PC-3 (cell line): ENCODE results near the gene CTNNA2. TPM values are rescaled to one million over a fixed set of nuclear protein-coding genes. Genes with fewer than 3 reads are reported as not detected.

ENCODE experiments used
- ATAC-seq: fragments of 200-7000 bp; cut with Tn5 transposase; 2 replicates; pipeline ENCODE4 v1.9.1; 2020; ENCODE audit warnings: mild to moderate bottlenecking, moderate library complexity
- BruUV-seq: library from RNA; stranded (reverse); fragments of 400-500 nt; replicated peaks from 2 replicates; lab custom pipeline; 2021; lab: Mats Ljungman, UMichigan
- CTCF ChIA-PET: fragments of 300-600 bp; sonication (Branson Sonifier 250); formaldehyde crosslinking; loops from one replicate; lab custom pipeline; 2022; ENCODE audit warnings: antibody characterized with exemption; lab: Charles Lee
- POLR2A ChIA-PET: fragments of 300-600 bp; sonication (Branson Sonifier 250); formaldehyde crosslinking; loops from one replicate; lab custom pipeline; 2022; ENCODE audit warnings: antibody characterized with exemption; ENCODE audit not compliant: unreplicated experiment; lab: Charles Lee
- DNase-seq: peaks from one replicate; pipeline ENCODE4 v3.0.0-alpha.2; 2015
- H2AFZ ChIP-seq: fragments of 300-600 bp; sonication (generic); 2 replicates; pipeline ENCODE4 v1.6.0; 2016; ENCODE audit warnings: antibody characterized with exemption, low read length
- H3F3A ChIP-seq: fragments of 300-600 bp; sonication (generic); one replicate; pipeline ENCODE4 v1.6.0; 2017; ENCODE audit warnings: antibody characterized with exemption, low read length, control low read depth, mild to moderate bottlenecking; ENCODE audit not compliant: unreplicated experiment
- H3K27ac ChIP-seq: fragments of 300-600 bp; sonication (generic); 2 replicates; pipeline ENCODE4 v1.5.1; 2016; ENCODE audit warnings: mild to moderate bottlenecking, low read length
- H3K27me3 ChIP-seq: fragments of 300-600 bp; sonication (generic); 2 replicates; pipeline ENCODE4 v1.6.1; 2016; ENCODE audit warnings: low read length, mixed read lengths
- H3K36me3 ChIP-seq: fragments of 300-600 bp; sonication (generic); 2 replicates; pipeline ENCODE4 v1.6.1; 2016; ENCODE audit warnings: low read depth, mixed run types, low read length, mixed read lengths
- H3K4me1 ChIP-seq: fragments of 300-600 bp; sonication (generic); 2 replicates; pipeline ENCODE4 v1.5.1; 2016; ENCODE audit warnings: low read length; ENCODE audit not compliant: insufficient read depth
- H3K4me2 ChIP-seq: fragments of 300-600 bp; sonication (generic); 2 replicates; pipeline ENCODE4 v1.6.0; 2016; ENCODE audit warnings: low read length
- H3K4me3 ChIP-seq: fragments of 300-600 bp; sonication (generic); 2 replicates; pipeline ENCODE4 v1.5.1; 2016; ENCODE audit warnings: mild to moderate bottlenecking, low read length, mixed read lengths
- H3K79me2 ChIP-seq: fragments of 300-600 bp; sonication (generic); 2 replicates; pipeline ENCODE4 v1.6.1; 2017; ENCODE audit warnings: low read length, mixed read lengths
- H3K9ac ChIP-seq: fragments of 300-600 bp; sonication (generic); 2 replicates; pipeline ENCODE4 v1.6.0; 2016; ENCODE audit warnings: mild to moderate bottlenecking, low read length
- H3K9me2 ChIP-seq: fragments of 300-600 bp; sonication (generic); replicated peaks from 2 replicates; pipeline ENCODE4 v1.6.1; 2016; ENCODE audit warnings: mixed run types, low read length, mixed read lengths
- H3K9me3 ChIP-seq: fragments of 300-600 bp; sonication (generic); 2 replicates; pipeline ENCODE4 v1.6.1; 2016; ENCODE audit warnings: low read length, mixed read lengths
- H4K20me1 ChIP-seq: fragments of 300-600 bp; sonication (generic); 2 replicates; pipeline ENCODE4 v1.6.1; 2016; ENCODE audit warnings: low read length, mixed read lengths
- EZH2 ChIP-seq: fragments of 300-600 bp; sonication (generic); IDR thresholded peaks from one replicate; pipeline ENCODE4 v1.6.1; 2017; ENCODE audit warnings: antibody characterized with exemption, mild to moderate bottlenecking, low read length; ENCODE audit not compliant: unreplicated experiment
- EZH2phosphoT487 ChIP-seq: fragments of 300-600 bp; sonication (generic); IDR thresholded peaks from 2 replicates; pipeline ENCODE4 v1.6.1; 2018; ENCODE audit warnings: mild to moderate bottlenecking, antibody characterized with exemption, low read length, borderline replicate concordance
- intact Hi-C: fragments of 100-400 bp; cut with micrococcal nuclease; formaldehyde crosslinking; loops from 2 replicates; pipeline ENCODE4 v1.9.0; 2023
- total RNA-seq: library from RNA; depleted of rRNA; stranded (reverse); fragments of >200 nt; gene quantifications from 2 replicates; pipeline ENCODE4 v1.2.3, GENCODE V29; 2014
- TF ChIP-seq, protein P1 (sequence below): fragments of 300-600 bp; sonication (generic); conservative IDR thresholded peaks from 2 replicates; pipeline ENCODE4 v1.5.1; 2017; ENCODE audit warnings: antibody characterized with exemption, low read depth, mild to moderate bottlenecking, low read length

CTNNA2 gene
- total RNA-seq, 1 experiment from 2014 or later: not detected

DNA sequence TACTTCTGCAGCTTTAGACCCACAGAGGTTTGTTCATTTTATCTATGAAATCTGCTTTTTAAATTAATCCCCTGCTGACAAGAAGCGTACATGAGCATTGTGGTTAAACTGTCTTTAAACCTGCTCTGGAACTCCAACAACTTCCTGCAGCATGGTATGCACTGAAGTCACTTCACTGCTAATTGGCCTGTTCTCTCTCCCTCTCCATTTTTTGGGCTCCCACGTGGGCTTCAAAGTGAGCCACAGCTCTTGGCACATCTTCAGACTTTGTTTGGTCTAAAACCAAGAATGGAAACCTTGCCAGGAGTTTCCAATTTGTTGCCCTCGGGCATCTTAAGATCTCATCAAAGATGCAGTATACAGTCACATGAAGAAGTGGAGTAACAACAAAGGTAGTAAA is 480.3 kb downstream of the CTNNA2 start:
- CTCF ChIA-PET: no interaction called here

DNA sequence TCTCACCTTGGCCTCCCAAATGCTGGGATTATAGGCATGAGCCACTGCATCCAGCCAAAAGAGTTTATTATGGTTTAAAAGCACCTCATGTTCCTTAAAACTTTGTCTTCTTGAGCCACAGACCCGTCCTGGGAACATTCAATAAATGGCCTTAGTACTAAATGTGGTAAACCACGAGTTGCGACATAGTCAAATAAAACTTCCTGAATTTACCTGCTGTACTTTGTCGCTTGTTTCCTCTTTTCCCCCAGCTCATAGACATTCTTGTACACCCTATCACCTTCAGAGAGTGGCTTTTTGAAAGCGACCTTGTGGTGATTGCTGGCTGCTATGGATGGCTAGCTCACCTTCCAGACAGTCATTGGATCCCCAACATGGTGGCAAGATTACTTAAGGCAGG is 481.3 kb downstream of the CTNNA2 start:
- no peaks in the 10 kb centered on the region for H3F3A ChIP-seq
- H3K27ac ChIP-seq: no peak overlapping the region
- no peak for ATAC-seq
- no peaks in the 10 kb centered on the region for H3K4me1 ChIP-seq
- H3K4me2 ChIP-seq: no peak overlapping the region
- no peaks in the 10 kb centered on the region for H4K20me1 ChIP-seq
- H3K79me2 ChIP-seq: no peaks in the 10 kb centered on the region
- H3K27me3 ChIP-seq: no peaks in the 10 kb centered on the region
- DNase-seq: peak; percentile 25
- H2AFZ ChIP-seq: no peak overlapping the region
- no peaks in the 10 kb centered on the region for H3K36me3 ChIP-seq
- intact Hi-C loops: no loop called here
- ChIA-PET POLR2A (no interaction called here), CTCF (interaction anchor here (0.7 kb wide), 1 partner anchor 1863 kb away, joined by 4 read pairs; no protein-coding TSS in a partner anchor)
- no peaks in the 10 kb centered on the region for H3K9me2 ChIP-seq
- H3K9ac ChIP-seq: no peak overlapping the region
- H3K9me3 ChIP-seq: no peaks in the 10 kb centered on the region; the same call in 1 of the 2 replicates
- no peak overlapping the region for H3K4me3 ChIP-seq
- TF ChIP-seq, protein P1, sequence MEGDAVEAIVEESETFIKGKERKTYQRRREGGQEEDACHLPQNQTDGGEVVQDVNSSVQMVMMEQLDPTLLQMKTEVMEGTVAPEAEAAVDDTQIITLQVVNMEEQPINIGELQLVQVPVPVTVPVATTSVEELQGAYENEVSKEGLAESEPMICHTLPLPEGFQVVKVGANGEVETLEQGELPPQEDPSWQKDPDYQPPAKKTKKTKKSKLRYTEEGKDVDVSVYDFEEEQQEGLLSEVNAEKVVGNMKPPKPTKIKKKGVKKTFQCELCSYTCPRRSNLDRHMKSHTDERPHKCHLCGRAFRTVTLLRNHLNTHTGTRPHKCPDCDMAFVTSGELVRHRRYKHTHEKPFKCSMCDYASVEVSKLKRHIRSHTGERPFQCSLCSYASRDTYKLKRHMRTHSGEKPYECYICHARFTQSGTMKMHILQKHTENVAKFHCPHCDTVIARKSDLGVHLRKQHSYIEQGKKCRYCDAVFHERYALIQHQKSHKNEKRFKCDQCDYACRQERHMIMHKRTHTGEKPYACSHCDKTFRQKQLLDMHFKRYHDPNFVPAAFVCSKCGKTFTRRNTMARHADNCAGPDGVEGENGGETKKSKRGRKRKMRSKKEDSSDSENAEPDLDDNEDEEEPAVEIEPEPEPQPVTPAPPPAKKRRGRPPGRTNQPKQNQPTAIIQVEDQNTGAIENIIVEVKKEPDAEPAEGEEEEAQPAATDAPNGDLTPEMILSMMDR: no peak
- BruUV-seq: no TSS peak

More for the DNA sequence above, 480.3 kb downstream of the CTNNA2 start:
- TF ChIP-seq EZH2phosphoT487 (no peak), EZH2 (no peak)
- TF ChIP-seq, protein P1: no peak
- Histone ChIP-seq H2AFZ (no peak overlapping the region), H3K9me2 (no peaks in the 10 kb centered on the region), H4K20me1 (no peaks in the 10 kb centered on the region), H3K9me3 (peaks cover under 1% of the 10 kb centered on the region; the same call in 1 of the 2 replicates), H3K27ac (no peak overlapping the region), H3K9ac (no peak overlapping the region), H3F3A (no peaks in the 10 kb centered on the region), H3K4me3 (no peak overlapping the region), H3K27me3 (no peaks in the 10 kb centered on the region), H3K4me2 (no peak overlapping the region), H3K4me1 (no peaks in the 10 kb centered on the region), H3K36me3 (no peaks in the 10 kb centered on the region), H3K79me2 (no peaks in the 10 kb centered on the region)
- POLR2A ChIA-PET: no interaction called here
- DNase-seq: no peak
- no peak for ATAC-seq
- intact Hi-C loops: no loop called here
- no TSS peak for BruUV-seq

DNA sequence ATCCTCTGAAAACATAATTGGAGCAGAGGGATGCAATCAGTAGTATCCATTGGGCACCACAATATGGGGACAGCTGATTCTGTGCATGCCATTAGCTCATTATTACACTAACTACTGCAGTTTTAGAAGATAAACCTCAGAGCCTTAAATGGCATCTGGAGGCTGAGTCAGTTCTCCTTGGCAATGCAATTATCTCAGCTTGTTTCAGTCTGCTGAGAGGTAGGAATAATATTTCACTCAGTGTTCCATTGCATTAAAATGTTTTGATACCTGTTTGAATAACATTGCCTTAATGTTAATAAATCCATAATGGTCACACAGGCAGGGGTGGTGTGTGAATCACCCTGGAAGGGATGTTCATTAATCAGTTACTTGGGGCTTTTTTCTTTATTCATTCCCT is 482.1 kb downstream of the CTNNA2 start:
- CTCF ChIA-PET: no interaction called here
- Histone ChIP-seq H3K9me3 (no peaks in the 10 kb centered on the region; the same call in 1 of the 2 replicates), H3K27ac (no peak overlapping the region), H3F3A (no peaks in the 10 kb centered on the region), H3K4me2 (no peak overlapping the region), H4K20me1 (no peaks in the 10 kb centered on the region), H3K9me2 (no peaks in the 10 kb centered on the region), H3K27me3 (no peaks in the 10 kb centered on the region), H3K9ac (no peak overlapping the region), H2AFZ (no peak overlapping the region), H3K79me2 (no peaks in the 10 kb centered on the region), H3K4me3 (no peak overlapping the region), H3K4me1 (no peaks in the 10 kb centered on the region), H3K36me3 (no peaks in the 10 kb centered on the region)
- POLR2A ChIA-PET: no interaction called here
- intact Hi-C loops: no loop called here
- ATAC-seq (no peak), DNase-seq (no peak)
- TF ChIP-seq EZH2 (no peak), EZH2phosphoT487 (no peak)
- TF ChIP-seq, protein P1: no peak
- BruUV-seq: no TSS peak
